HCT116 (cell line): ENCODE results near the gene POLR3G. TPM values are rescaled to one million over a fixed set of nuclear protein-coding genes. Genes with fewer than 3 reads are reported as not detected.

Experiments used
- ATAC-seq: fragments of 200-7000 bp; cut with Tn5 transposase; 2 replicates; pipeline ENCODE4 v1.9.1; 2020; ENCODE audit warnings: mild to moderate bottlenecking, moderate library complexity
- BruUV-seq: library from RNA; stranded (reverse); fragments of 400-500 nt; replicated peaks from 2 replicates; lab custom pipeline; 2021; lab: Mats Ljungman, UMichigan
- CTCF ChIA-PET: fragments of 300-600 bp; sonication (Branson Sonifier 250); formaldehyde crosslinking; loops from one replicate; lab custom pipeline; 2021; ENCODE audit warnings: antibody characterized with exemption; lab: Charles Lee
- POLR2A ChIA-PET: fragments of 300-600, 350-600 bp; sonication (Branson Sonifier 250); formaldehyde crosslinking; loops from one replicate; lab custom pipeline; 2021; ENCODE audit warnings: antibody characterized with exemption; lab: Charles Lee
- RAD21 ChIA-PET, 2 experiments: fragments of 300-600 bp; sonication (Branson Sonifier 250); formaldehyde crosslinking; loops; one replicate each; lab custom pipeline; 2023; ENCODE audit warnings: low total read pairs in 2 of 2; ENCODE audit not compliant: uncharacterized antibody in 2 of 2, unreplicated experiment in 2 of 2, low non-redundant PET in 1 of 2; lab: Charles Lee
- DNase-seq: peaks from one replicate; pipeline ENCODE4 v3.0.0-alpha.2; 2010; ENCODE audit warnings: low read depth, low spot score
- H2AFZ ChIP-seq: fragments of 200-600 bp; shearing (Covaris generic), sonication (generic); 2 replicates; pipeline ENCODE4 v1.6.1; 2017; ENCODE audit warnings: low read depth, mixed run types, mixed read lengths, antibody characterized with exemption, low read length; ENCODE audit not compliant: poor library complexity, severe bottlenecking
- H3K27ac ChIP-seq: 2 replicates; pipeline ENCODE4 v1.5.1; 2012; ENCODE audit warnings: low read depth, low read length
- H3K27me3 ChIP-seq: fragments of 200-600 bp; sonication (generic); 2 replicates; pipeline ENCODE4 v1.6.1; 2016; ENCODE audit warnings: mixed run types, low read length, mixed read lengths; ENCODE audit not compliant: insufficient read depth
- H3K36me3 ChIP-seq, 2 experiments: fragments of 200-500 bp in 1 of 2; fragments of 200-600 bp in 1 of 2; sonication (Bioruptor generic) in 1 of 2; sonication (generic) in 1 of 2; 2 replicates each; pipeline versions ENCODE4 v1.5.1 to v1.6.1; 2014 to 2016; ENCODE audit warnings: low read length in 2 of 2, inconsistent platforms in 1 of 2, mixed read lengths in 1 of 2, mixed run types in 1 of 2; ENCODE audit not compliant: insufficient read depth in 2 of 2, control insufficient read depth in 1 of 2
- H3K4me1 ChIP-seq, 2 experiments: fragments of 200-600 bp in 1 of 2; sonication (generic) in 1 of 2; 2 replicates each; pipeline versions ENCODE4 v1.5.1 to v1.6.1; 2012 to 2017; ENCODE audit warnings: low read length in 2 of 2, inconsistent platforms in 1 of 2, mild to moderate bottlenecking in 1 of 2, mixed read lengths in 1 of 2, mixed run types in 1 of 2, moderate library complexity in 1 of 2; ENCODE audit not compliant: insufficient read depth in 2 of 2, control insufficient read depth in 1 of 2
- H3K4me2 ChIP-seq: fragments of 200-600 bp; sonication (generic); 2 replicates; pipeline ENCODE4 v1.6.1; 2017; ENCODE audit warnings: mixed run types, low read length, mixed read lengths
- H3K4me3 ChIP-seq, 2 experiments: fragments of 200-600 bp in 1 of 2; sonication (generic) in 1 of 2; replicated peaks in 1 of 2; 2 replicates each; pipeline ENCODE4 v1.5.1; 2011 to 2016; ENCODE audit warnings: low read length in 2 of 2, control low read depth in 1 of 2, low read depth in 1 of 2, mild to moderate bottlenecking in 1 of 2, mixed read lengths in 1 of 2, mixed run types in 1 of 2
- H3K79me2 ChIP-seq: fragments of 200-600 bp; sonication (generic); 2 replicates; pipeline ENCODE4 v1.6.1; 2017; ENCODE audit warnings: mild to moderate bottlenecking, mixed run types, low read length, moderate library complexity, mixed read lengths; ENCODE audit not compliant: insufficient read depth
- H3K9ac ChIP-seq: fragments of 200-600 bp; sonication (generic); 2 replicates; pipeline ENCODE4 v1.6.1; 2016; ENCODE audit warnings: low read length, mixed read lengths
- H3K9me2 ChIP-seq: fragments of 200-600 bp; sonication (generic), shearing (Covaris generic); 2 replicates; pipeline ENCODE4 v1.6.1; 2017; ENCODE audit warnings: mixed run types, mild to moderate bottlenecking, moderate library complexity; ENCODE audit not compliant: insufficient read depth
- H3K9me3 ChIP-seq, 2 experiments: fragments of 200-500 bp in 1 of 2; fragments of 200-600 bp in 1 of 2; sonication (Bioruptor generic) in 1 of 2; sonication (generic) in 1 of 2; 2 replicates each; pipeline ENCODE4 v1.6.1; 2014 to 2017; ENCODE audit warnings: low read length in 2 of 2, mixed read lengths in 2 of 2, inconsistent platforms in 1 of 2, low read depth in 1 of 2, mild to moderate bottlenecking in 1 of 2, mixed run types in 1 of 2, moderate library complexity in 1 of 2; ENCODE audit not compliant: control insufficient read depth in 1 of 2, insufficient read depth in 1 of 2
- H4K20me1 ChIP-seq: fragments of 200-600 bp; sonication (generic), shearing (Covaris generic); 2 replicates; pipeline ENCODE4 v1.6.1; 2017; ENCODE audit warnings: mixed run types, mild to moderate bottlenecking, moderate library complexity; ENCODE audit not compliant: insufficient read depth
- ATF3 ChIP-seq: IDR thresholded peaks from 2 replicates; pipeline ENCODE4 v1.6.1; 2012
- CBX3 ChIP-seq: IDR thresholded peaks from 2 replicates; pipeline ENCODE4 v1.6.1; 2012; ENCODE audit warnings: low read depth
- CTCF ChIP-seq, 3 experiments: fragments of 200-600 bp in 1 of 3; sonication (generic) in 1 of 3; IDR thresholded peaks in 2 of 3; conservative IDR thresholded peaks in 1 of 3; 2 replicates each; pipeline ENCODE4 v1.5.1; 2012 to 2017; ENCODE audit warnings: low read depth in 2 of 3, low read length in 2 of 3, antibody characterized with exemption in 1 of 3, borderline replicate concordance in 1 of 3, control low read depth in 1 of 3, mild to moderate bottlenecking in 1 of 3, mixed read lengths in 1 of 3, mixed run types in 1 of 3, moderate library complexity in 1 of 3; ENCODE audit not compliant: insufficient read depth in 1 of 3
- ELF1 ChIP-seq: IDR thresholded peaks from 2 replicates; pipeline ENCODE4 v1.6.1; 2012; ENCODE audit warnings: low read depth, borderline replicate concordance
- FOSL1 ChIP-seq: IDR thresholded peaks from 2 replicates; pipeline ENCODE4 v1.6.1; 2012; ENCODE audit warnings: low read depth
- JUND ChIP-seq: IDR thresholded peaks from 2 replicates; pipeline ENCODE4 v1.6.1; 2012
- MAX ChIP-seq: IDR thresholded peaks from 2 replicates; pipeline ENCODE4 v1.6.1; 2012
- POLR2A ChIP-seq: IDR thresholded peaks from 2 replicates; pipeline ENCODE4 v1.7.0; 2011; ENCODE audit warnings: borderline replicate concordance; ENCODE audit not compliant: insufficient read depth, insufficient read length; ENCODE audit errors: extremely low read depth
- REST ChIP-seq: IDR thresholded peaks from 2 replicates; pipeline ENCODE4 v1.6.1; 2012; ENCODE audit warnings: low read depth
- SIN3A ChIP-seq: IDR thresholded peaks from 2 replicates; pipeline ENCODE4 v1.6.1; 2012; ENCODE audit warnings: low read depth
- SP1 ChIP-seq: IDR thresholded peaks from 2 replicates; pipeline ENCODE4 v1.6.1; 2012; ENCODE audit warnings: low read depth
- SRF ChIP-seq: IDR thresholded peaks from 2 replicates; pipeline ENCODE4 v1.6.1; 2012; ENCODE audit warnings: low read depth
- YY1 ChIP-seq: IDR thresholded peaks from 2 replicates; pipeline ENCODE4 v1.6.1; 2011; ENCODE audit warnings: low read length, low read depth, moderate library complexity, mild to moderate bottlenecking; ENCODE audit not compliant: insufficient replicate concordance; ENCODE audit errors: extremely low read depth
- ZBTB33 ChIP-seq: IDR thresholded peaks from 2 replicates; pipeline ENCODE4 v1.6.1; 2011; ENCODE audit warnings: mild to moderate bottlenecking, low read length, moderate library complexity; ENCODE audit not compliant: insufficient replicate concordance; ENCODE audit errors: extremely low read depth
- ZFX ChIP-seq: fragments of 450-650 bp; IDR thresholded peaks from 2 replicates; pipeline ENCODE4 v1.6.1; 2017
- ZNF274 ChIP-seq: fragments of 200-500 bp; sonication (Bioruptor generic); IDR thresholded peaks from 2 replicates; pipeline ENCODE4 v1.6.1; 2014; ENCODE audit warnings: mild to moderate bottlenecking, low read depth, low read length, inconsistent platforms
- intact Hi-C: fragments of 100-400 bp; cut with micrococcal nuclease; formaldehyde crosslinking; loops from 2 replicates; pipeline ENCODE4 v1.10.0; 2022
- total RNA-seq: library from RNA; stranded (reverse); gene quantifications from one replicate; pipeline ENCODE4 v1.2.1, GENCODE V29; 2021; ENCODE audit not compliant: unreplicated experiment

The POLR3G gene
- total RNA-seq, 1 experiment from 2014 or later: 44.8 TPM

GRCh38 chr5:90548069-90548593, 73.5 kb downstream of the POLR3G start:
- no peaks in the 10 kb centered on the region for H3K27me3 ChIP-seq
- no TSS peak for BruUV-seq
- H3K9me3 ChIP-seq: no peaks in the 10 kb centered on the region
- peak overlapping the region; percentile 61 for H3K4me2 ChIP-seq
- ChIA-PET CTCF (no interaction called here), POLR2A (no interaction called here), RAD21 (no interaction called here)
- TF ChIP-seq YY1 (peak; percentile 21), ZBTB33 (no peak), ELF1 (no peak), CBX3 (no peak), MAX (peak; percentile 27; the same call in 1 of the 2 replicates), ZNF274 (no peak), SRF (no peak), JUND (peak; percentile 33; the same call in 1 of the 2 replicates), POLR2A (no peak), ATF3 (no peak), SIN3A (no peak), REST (no peak), FOSL1 (no peak), ZFX (no peak), SP1 (no peak), CTCF (IDR thresholded peaks at IDR 0.05 in 2 of 3, conservative IDR thresholded peaks at IDR 0.05 in 1 of 3; ENCODE audit: borderline replicate concordance in 1 of 3, insufficient read depth in 1 of 3, low read depth in 2 of 3, low read length in 2 of 3) (no peak)
- no peaks in the 10 kb centered on the region for H3K36me3 ChIP-seq
- peaks cover 0 to 8% of the 10 kb centered on the region in 2 experiments; a peak in 2 of 4 replicates for H3K4me1 ChIP-seq
- no peak overlapping the region for H3K27ac ChIP-seq
- H3K4me3 ChIP-seq: peak overlapping the region in 1 of 2 experiments; percentile 30; a peak in 1 of 4 replicates
- H3K9ac ChIP-seq: no peak overlapping the region
- peak overlapping the region; percentile 95 for H2AFZ ChIP-seq
- no peaks in the 10 kb centered on the region for H3K79me2 ChIP-seq
- DNase-seq (peak; percentile 42), ATAC-seq (peak; percentile 73)
- no peaks in the 10 kb centered on the region for H4K20me1 ChIP-seq
- no peaks in the 10 kb centered on the region for H3K9me2 ChIP-seq
- intact Hi-C loops: no loop called here
